GM19328 (cell line): ENCODE data around the gene SMIM14.
"Not testable (repeated sequence)": the region's sequence is repeated elsewhere in the genome, so short reads cannot be mapped to it uniquely, and the experiment has no call there.

Experiments used
- ATAC-seq: cut with Tn5 transposase; IDR thresholded peaks from one replicate; pipeline ENCODE4 v1.9.1; 2021; ENCODE audit warnings: mild to moderate bottlenecking, moderate library complexity; ENCODE audit not compliant: unreplicated experiment

The SMIM14 gene

DNA sequence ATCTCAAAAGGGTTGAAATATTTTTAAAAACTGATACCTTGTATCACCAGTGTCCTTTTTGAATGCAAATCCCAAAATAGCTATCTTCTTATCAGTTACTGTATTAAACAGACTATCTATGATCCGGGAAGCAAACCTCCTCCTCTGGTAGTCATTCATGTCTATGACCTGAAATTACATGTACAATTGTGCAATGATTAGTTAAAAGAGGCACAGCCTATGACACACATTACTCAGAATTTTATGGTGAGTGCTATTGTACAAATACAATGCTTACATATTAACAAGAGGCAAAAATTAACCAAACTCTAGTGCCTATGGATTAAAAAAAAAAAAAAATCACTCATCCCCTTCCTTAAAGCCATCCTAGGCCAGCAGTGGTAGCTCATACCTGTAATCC is 133.1 kb downstream of the SMIM14 start:
- no peak for ATAC-seq

DNA sequence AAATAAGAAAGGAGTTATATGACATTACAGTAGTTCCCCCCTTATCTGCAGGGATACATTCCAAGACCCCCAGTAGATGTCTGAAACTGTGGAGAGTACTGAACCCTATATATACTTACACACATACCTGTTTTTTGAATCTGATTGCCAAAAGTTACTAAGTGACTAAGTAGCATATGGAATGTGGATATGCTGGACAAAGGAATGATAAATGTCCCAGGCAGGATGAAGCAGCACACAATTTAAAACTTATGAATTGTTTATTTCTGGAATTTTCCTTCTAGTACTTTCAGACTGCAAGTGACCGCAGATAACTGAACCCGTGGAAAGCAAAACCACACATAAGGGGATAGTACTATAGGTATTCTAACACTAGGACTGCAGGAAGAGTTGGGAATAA is 134.1 kb downstream of the SMIM14 start:
- ATAC-seq, result no peak

DNA sequence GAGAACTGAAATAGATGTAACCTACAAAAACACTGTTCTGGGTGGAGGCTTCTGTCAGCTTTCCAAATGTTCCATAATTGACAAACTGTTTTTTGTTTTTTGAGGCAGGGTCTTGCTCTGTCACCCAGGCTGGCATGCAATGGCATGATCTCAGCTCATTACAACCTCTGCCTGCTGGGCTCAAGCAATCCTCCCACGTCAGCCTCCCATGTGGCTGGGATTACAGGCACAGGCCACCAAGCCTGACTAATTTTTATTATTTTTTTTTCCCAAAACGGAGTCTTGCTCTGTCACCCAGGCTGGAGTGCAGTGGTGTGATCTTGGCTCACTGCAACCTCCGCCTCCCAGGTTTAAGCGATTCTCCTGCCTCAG is 136.0 kb downstream of the SMIM14 start:
- not testable (repeated sequence) for ATAC-seq

DNA sequence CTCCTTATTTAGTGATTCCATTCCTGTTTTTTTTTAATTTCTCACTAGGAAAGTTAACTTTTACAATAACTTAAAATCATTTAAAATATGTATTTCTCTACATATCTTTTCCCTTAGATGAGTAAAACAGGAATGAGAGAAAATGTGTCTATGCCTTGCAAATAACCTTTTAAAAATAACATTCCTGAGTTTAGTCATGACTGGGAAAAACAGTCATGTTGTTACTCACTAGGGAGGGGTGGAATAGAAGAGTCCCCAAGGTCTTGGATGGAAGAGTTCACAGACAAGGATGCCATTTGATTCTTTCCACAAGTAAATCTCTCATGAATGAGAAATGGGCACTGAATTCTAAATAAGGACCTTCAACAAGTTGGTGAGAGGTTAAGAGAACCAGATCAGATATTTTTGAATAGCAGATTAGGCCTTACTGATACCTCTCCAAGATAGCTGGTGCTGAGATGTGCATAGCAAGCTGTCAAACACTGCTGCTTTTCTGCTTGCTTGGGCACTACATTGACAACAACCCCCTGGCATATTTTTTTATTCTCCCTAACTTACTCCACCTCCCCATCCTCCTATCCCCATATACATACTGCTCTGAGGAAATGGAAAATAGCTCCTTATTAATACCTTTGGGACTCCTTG is 136.5 kb downstream of the SMIM14 start:
- ATAC-seq, result no peak

DNA sequence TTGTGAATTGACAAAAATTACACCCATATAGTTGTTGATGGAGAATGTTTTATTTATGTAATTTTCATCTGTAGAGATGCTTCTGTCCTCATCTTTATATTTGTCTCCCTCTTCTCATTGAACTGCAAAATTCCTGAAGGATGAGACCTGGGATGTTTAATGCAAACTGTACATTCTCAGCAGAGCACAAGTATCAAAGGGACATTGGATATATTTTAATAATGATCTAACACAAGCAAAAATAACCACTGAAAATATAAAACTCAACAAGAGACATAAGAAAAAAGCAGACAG is 140.0 kb downstream of the SMIM14 start:
- no peak for ATAC-seq

DNA sequence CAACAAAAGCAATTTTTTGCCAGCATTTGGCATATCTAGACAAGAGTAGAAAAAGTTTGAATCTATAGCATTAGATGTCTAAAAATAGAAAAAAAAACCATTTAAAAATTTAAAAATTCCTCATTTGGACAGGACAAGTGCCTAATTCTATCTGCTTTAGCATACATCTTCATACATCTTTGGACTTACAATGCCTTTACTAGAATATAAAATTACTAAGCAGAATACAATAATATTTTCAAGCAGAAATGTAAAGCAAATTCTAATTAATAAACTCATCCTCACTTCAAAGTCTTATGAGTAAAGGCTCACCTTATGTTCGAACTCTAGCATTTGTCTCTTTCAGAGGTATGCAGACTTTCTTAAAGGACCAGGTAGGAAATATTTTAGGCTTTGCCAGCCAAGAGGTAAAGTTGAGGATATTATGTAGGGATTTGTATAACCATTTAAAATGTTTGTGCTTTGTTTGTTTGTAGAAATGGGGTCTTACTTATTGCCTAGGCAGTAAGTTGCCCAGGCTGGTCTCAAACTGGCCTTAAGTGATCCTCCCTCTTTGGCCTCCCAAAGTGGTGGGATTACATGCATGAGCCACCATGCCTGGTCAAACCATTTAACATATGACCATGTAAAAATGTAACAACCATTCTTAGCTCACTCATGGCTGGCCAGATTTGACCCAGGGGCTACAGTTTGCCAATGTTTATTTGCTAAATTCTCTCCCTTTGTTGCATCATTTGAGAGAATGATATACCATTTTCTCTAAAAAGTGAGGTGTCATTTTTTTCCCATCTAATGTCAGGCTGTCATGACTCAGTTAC is 140.5 kb downstream of the SMIM14 start:
- ATAC-seq, result no peak
